DMS53 treated with DMSO at 0.1 percent for 48 hours (cell line): ENCODE measurements around the gene VRK3.
"Not testable (repeated sequence)": the region's sequence is repeated elsewhere in the genome, so short reads cannot be mapped to it uniquely, and the experiment has no call there.

Experiments
- DNase-seq: peaks from one replicate; lab custom pipeline; 2025; ENCODE audit not compliant: unreplicated experiment; lab: John Stamatoyannopoulos, UW

Gene VRK3, protein sequence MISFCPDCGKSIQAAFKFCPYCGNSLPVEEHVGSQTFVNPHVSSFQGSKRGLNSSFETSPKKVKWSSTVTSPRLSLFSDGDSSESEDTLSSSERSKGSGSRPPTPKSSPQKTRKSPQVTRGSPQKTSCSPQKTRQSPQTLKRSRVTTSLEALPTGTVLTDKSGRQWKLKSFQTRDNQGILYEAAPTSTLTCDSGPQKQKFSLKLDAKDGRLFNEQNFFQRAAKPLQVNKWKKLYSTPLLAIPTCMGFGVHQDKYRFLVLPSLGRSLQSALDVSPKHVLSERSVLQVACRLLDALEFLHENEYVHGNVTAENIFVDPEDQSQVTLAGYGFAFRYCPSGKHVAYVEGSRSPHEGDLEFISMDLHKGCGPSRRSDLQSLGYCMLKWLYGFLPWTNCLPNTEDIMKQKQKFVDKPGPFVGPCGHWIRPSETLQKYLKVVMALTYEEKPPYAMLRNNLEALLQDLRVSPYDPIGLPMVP

DNA sequence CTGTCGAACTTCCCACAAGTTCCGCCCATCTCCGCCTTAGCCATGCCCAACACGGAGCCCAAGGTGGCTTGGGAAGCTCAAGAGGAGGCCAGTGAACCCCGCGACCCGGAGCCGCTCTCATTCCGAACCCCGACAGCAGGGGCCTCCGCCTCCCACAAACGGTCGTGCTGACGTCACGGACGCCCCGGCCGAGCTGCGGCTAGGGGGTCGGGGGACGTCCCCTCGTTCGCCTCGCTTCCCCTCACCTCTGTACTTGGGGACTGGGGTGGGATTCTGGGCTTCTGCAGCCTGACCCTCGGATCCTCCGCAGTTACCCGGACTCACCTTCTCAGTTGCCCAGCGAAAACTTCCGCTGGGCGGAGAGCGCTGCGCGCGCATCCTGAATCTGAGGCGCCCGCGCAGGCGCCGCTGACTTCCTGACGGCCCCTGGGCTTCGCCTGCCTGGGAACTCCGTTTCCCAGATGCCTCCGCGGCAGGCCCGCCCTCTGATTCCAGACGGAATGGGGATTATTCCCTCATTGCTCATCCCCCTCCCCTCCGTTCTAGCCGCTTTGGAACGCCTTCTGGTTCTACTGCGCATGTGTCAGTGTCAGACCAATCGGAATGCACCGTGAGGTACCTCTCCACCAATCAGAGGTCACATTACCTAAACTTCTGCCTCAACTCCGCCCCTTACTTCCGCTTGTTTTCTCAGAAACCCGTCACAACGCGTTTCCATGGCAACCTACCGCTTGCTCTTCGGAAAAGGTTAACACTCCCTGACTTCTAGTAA is at the start of gene VRK3:
Gene VRK3 (minus strand): TSS at position 351 of the 772 bp plus-strand sequence. CDS start 9,210 bp downstream, outside the sequence.
- peak; percentile 97 for DNase-seq

DNA sequence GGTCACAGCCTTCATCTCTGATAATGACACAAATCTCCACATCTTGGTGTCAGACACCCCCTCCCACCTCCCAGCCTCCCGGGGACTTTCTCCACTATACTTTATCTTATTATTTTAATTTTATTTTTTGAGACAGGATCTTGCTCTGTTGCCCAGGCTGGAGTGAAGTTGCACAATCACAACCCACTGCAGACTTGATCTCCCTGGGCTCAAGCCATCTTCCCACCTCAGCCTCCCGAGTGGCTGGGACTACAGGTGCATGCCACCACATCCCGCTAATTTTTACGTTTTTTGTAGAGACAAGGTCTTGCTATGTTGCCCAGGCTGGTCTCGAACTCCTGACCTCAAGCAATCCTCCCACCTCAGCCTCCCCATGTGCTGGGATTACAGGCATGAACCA is 43.2 kb upstream of the VRK3 start:
- DNase-seq: not testable (repeated sequence)

DNA sequence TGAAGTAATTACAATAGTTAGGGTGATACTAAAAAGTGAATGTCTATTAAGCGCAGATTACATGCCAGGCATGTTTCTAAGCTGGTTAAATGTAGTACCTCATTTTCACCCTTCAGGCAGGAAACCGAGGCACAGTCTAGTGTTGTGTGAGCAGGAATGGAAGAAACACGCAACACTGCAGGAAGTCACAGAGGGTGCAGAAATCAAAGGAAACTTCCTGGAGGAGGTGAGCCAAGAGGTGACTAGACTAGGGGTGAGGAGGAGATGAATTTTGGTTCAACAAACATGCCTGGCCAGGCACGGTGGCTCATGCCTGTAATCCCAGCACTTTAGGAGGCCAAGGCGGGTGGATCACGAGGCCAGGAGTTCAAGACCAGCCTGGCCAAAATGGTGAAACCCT is 42.4 kb upstream of the VRK3 start:
- no peak for DNase-seq

DNA sequence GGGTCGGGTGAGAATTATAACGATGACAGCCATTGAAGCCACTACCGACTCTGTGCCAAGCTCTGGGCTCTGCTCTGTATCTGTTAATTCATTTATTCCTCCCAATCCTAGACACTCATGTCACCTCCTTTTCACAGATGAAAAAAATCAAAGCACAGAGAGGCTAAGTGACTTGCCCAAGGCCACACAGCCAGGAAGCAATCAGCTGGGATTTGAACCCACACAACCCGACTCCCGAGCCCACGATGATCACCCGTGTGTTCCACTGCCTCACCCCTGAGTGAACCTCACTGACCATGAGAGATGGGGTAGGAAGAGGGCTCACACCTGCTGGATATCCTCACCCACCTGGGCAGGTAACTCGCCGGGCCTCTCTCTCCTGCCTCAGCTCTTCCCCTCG is 40.8 kb upstream of the VRK3 start:
- DNase-seq: no peak

DNA sequence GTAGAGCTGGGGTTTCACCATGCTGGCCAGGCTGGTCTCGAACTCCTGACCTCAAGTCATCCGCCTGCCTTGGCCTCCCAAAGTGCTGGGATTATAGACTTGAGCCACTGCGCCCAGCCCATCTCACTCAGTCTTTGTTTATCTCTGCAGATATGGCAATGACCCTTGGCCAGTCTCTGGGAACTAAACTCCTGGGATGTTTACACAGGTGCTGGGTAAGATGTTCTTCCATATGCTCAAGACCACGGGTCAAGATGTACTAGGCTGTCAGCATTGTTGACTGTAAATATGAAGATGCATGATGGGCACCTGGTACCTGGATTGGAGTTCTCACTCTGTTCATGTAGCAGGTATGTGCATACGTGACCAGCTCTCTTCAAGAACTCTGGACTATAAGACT is 36.5 kb upstream of the VRK3 start:
- no peak for DNase-seq

DNA sequence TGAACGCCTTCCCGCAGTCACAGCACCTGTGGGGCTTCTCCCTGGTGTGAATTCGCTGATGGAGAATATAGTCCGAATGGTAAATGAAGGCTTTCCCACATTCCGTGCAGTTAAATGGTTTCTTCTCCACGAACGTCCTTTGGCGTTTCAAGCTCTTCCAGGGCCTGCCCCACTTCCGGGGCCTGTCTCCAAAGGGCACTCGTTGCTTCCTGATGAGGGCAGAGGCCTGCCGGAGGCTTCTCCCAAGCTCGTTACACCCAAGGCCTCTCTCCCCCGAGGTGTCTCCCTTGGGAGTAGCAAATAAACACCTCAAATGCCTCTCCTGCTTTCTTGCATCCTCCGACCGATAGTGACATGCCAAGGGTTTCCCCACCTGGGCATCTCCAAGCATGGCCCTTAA is 34.9 kb upstream of the VRK3 start:
- no peak for DNase-seq

DNA sequence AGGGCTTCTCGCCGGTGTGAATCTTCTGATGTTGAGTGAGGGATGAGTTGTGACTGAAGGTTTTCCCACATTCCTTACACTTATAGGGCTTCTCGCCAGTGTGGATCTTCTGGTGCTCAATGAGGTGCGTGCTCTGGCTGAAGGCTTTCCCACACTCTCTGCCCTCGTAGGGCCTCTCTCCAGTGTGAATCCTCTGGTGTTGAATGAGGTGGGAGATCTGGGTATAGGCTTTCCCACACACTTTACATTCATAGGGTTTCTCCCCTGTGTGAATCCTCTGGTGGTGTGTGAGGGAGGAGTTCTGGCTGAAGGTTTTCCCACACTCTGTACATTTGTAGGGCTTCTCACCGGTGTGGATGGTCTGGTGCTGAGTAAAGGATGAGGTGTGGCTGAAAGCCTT is 33.9 kb upstream of the VRK3 start:
- DNase-seq: no peak

DNA sequence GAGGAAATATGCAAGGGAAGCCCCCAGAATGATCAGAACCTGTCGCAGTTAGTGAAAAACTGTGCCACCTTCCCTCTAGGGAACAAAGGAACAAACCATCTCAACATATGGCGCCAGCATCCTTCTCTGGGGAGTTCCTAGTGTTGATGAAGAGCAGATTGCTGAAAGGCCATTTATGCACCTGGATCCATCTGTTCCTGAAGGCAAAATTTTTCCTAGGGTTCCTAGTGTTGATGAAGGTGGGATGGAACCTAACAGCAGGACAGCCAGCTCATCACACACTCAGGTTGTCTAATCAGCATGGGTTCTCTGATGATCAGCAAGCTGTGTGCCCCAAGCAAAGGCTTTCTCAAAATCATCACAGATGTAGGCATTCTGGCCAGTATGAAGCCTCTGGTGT is 33.3 kb upstream of the VRK3 start:
- DNase-seq: no peak

DNA sequence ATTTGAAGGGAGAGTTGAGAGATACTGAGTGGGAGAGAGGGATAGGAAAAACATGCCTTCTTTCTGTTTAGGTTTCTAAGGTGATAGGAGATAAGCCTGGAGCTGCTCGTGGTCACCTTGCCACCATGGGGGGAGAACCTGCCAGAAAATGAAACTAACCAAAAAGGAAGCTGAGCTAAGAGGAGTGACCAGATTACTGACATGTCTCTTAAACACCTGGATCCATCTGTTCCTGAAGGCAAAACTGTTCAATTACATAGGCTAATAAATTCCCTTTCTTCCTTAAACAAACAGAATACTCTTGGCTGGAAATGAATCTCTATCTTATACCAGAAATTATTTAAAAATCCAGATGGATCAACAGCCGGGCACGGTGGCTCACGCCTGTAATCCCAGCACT is 27.9 kb upstream of the VRK3 start:
- no peak for DNase-seq

DNA sequence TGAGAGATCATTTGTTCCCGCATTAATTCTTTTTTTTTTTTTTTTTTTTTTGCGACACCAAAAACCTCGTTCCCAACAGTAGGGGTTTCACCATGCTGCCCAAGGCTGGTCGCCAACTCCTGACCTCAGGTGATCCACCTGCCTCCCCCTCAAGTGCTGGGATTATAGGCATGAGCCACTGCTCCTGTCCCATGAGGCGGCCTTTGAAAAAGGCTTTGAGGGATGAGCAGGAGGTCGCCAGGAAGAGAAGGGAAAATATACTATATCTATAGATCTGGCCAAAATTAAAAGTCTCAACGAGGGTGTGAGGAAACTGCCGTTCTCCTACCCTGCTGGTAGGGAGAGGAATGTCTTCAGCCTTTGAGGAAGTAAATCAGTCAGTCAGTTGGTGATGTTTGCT is 26.8 kb upstream of the VRK3 start:
- DNase-seq: no peak

DNA sequence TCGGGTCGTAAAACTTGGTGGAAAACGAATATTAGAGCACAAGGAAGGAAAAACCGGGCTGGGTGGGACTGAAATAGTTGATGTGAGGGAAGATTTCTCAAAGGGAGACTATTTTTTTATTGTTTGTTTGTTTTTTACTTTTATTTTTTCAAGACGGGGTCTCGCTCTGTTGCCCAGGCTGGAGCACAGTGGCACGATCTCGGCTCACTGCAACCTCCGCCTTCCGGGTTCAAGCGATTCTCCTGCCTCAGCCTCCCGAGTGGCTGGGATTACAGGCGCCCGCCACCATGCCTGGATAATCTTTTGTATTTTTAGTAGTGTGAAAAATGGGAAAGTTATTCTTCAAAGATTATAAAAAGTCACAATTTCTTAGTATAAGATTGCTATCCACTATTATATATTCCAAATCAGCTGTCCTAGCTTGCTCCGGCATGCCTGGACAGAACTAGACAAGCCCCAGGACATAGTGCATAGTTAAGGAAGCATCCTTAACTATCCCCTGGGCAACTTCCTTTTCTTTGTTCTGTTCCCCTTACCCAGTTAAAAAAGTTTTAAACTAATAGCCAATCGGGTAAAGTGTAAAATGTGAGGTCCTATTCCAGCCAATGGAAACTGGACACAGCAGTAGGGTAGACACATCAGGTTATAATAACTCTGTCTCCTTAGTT is 26.2 kb upstream of the VRK3 start:
- not testable (repeated sequence) for DNase-seq

DNA sequence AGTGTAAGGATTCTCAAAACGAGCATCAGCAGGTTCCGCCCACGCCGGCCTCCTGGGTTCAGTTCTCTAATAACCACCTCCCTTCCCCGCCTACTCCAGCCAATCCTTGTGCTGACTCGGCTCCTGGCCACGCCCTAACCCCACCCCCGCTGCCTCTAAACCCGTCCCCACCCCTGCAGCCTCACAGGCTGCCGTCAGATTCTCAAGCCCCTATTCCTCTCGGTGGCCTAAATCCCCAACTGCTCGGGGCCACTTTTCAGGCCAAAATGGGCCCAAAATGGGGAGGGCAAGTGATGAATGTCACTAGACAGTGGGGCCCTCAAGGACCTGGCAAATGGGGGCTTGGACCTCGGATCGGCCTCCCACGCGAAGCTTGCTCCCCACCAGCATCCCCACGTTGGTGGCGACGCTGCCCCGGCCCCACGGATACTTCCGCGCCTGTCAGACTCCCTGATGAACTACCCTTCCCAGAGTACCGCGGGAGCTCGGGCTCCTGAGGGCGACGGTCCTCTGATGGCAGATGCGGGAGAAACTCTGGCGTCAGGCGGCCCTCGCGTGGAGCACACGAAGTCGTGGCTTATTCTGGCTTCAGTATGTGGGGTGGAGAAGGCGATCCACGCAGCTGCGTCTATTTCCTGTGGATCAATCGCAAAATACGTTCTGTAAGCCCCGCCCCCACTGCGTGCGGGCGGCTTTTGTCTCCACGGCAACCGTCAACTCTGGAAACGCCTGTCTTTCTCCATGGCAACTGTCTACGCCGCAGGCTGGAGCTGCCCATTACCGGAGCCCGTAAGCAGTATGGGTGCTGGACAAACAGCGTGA is 25.4 kb upstream of the VRK3 start:
- DNase-seq: peak; percentile 67

DNA sequence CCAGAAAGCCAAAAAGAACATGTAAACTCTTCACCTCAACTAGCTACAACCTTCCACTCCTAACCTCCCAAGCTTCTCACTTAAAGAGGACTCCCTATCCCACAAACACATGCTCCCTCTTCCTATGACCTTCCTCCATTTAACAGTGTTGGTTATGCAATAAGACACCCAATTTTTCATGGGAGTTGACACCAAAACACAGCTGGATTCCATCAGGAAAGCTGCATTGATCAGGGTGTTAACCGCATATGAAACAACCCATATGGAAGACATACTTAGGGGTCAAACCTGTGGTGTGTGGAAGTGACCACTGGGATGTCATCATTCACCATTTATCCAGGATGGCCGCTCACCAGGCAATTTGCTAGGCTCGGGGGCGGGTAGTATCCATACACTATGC is 22.5 kb upstream of the VRK3 start:
- DNase-seq: no peak

DNA sequence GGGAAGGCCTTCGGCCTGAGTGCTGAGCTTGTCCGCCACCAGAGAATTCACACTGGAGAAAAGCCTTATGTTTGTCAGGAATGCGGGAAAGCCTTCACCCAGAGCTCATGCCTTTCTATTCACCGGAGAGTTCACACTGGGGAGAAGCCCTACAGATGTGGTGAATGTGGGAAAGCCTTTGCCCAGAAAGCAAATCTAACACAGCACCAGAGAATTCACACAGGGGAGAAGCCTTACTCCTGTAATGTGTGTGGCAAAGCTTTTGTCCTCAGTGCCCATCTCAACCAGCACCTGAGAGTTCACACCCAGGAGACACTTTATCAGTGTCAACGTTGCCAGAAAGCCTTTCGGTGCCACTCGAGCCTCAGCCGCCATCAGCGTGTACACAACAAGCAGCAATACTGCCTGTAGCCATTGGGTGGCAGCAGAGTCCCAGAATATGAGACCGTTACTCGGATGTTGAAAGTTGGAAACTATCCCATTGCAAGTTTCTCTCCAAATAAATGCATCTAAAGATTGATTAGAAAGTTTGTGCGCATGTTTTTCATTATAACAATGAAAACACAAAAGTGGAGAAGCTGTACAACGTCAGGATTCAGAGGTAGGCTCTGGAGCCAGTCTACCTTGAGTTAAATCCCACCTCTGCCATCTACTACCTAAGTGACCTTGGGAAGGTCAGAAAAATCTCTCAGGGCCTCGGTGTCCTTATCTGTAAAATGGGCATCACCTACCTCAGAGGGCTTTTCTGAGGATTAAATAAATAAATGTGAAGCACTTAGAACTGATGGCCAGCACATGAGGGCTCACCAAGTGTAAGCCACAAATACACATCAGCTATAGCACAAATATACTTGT is 21.7 kb upstream of the VRK3 start:
- peak; percentile 18 for DNase-seq

DNA sequence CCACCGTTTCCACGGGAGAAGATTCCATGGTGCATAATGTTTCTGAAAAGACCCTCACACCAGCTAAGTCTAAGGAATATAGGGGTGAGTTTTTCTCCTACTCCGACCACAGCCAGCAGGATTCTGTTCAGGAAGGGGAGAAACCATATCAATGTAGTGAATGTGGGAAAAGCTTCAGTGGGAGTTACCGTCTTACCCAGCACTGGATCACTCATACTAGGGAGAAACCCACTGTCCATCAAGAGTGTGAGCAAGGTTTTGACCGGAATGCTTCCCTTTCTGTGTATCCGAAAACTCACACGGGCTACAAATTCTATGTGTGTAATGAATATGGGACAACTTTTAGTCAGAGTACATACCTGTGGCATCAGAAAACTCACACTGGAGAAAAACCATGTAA is 19.8 kb upstream of the VRK3 start:
- no peak for DNase-seq

DNA sequence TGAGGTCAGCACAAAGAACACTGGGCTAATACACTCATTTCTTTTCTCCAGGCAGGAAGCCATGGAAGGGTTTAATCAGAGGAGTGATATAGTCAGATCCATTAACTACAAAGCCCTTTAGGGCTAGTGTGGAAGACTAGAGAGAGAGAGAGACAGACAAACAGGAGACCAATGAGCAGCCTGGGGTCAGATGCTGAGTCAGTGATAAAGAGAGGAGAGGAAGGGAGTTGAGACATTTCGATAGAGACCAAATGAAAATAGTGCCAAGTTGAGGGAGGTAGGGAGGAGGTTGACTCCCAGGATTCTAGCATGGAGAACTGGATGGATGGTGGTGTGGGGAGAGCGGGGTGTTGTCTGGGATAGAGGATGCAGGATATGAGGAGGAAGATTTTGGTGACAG is 18.8 kb upstream of the VRK3 start:
- DNase-seq: no peak

DNA sequence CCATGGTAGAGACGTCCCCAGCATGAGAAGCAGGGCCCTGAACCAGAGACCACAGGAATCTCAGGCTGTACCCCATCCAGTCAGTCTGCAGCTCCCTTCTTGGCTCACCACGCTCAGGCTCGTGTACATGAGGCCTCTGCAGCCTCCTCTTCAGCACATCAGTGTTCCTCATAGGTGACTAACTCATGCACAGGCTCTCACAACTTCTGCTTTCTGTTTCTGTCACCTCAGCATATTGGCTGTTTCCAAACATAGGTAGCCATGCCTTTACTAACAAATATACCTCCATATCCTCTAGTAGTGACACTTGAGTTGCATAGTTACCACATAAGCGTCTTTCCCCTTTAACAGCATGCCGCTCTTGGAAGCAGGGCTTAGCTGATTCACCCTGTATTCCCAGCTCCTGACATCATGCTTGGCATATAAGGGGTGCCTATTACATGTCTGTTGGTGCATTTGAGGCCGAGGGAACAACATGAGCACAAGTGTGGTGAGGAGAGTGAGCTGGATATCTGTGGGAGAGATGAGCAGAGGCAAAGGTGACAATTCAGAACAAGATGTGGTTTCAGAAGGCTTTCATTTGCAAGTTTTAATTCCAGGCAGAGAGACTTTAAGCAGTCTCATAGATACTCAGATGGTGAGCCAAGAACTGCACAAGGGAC is 17.3 kb upstream of the VRK3 start:
- no peak for DNase-seq

DNA sequence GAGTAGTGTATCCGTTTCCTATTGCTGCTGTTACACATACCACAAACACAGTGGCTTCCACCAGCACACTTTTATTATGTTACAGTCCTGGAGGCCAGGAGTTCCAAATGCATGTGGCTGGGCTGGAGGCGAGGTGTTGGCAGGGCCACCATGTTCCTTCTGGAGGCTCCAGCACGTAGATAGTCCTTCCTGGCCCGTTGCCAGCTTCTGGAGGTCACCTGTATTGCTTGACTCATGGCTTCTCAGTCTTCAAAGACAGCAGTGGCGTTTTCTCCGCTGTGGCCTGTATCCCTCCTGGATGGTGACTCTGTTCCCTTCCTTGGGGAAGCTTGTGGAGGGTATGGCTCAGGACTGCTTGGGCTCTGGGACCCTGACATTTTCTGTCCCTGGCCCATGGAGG is 15.8 kb upstream of the VRK3 start:
- no peak for DNase-seq

DNA sequence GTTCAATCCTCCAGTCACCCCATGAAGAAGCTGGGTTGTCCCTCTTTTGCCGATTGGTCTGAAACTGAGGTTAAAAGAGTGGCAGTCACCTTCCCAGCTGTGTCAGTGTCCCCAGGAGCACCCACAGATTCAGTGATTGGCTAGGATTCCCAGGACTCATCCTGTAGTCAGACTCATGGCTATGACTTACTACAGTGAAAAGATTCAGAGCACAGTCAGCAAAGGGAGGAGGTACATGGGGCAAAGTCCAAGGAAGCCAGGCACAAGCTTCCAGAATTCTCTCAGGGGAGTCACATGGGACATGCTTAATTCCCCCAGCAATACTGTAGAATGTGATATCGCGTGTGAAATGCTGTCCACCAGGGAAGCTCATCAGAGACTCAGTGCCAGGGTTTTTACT is 14.8 kb upstream of the VRK3 start:
- no peak for DNase-seq
